GM21423 (cell line): ENCODE data around the gene BANP.
"Not testable (repeated sequence)": the region's sequence is repeated elsewhere in the genome, so short reads cannot be mapped to it uniquely, and the experiment has no call there.

Experiments used
- ATAC-seq: cut with Tn5 transposase; IDR thresholded peaks from one replicate; pipeline ENCODE4 v1.9.1; 2021; ENCODE audit warnings: mild to moderate bottlenecking, moderate library complexity; ENCODE audit not compliant: unreplicated experiment

Gene BANP

GRCh38 chr16:88025828-88026555 lies 74.8 kb downstream of the BANP start:
- not testable (repeated sequence) for ATAC-seq

- no peak for ATAC-seq
Observed at GRCh38 chr16:88026964-88027938, 76.0 kb downstream of the BANP start.

GRCh38 chr16:88028177-88028930 lies 77.1 kb downstream of the BANP start:
- ATAC-seq = not testable (repeated sequence)

GRCh38 chr16:88030498-88030897 lies 79.3 kb downstream of the BANP start:
- ATAC-seq = no peak

- not testable (repeated sequence) for ATAC-seq
Observed at GRCh38 chr16:88030961-88031360, 79.7 kb downstream of the BANP start.

- ATAC-seq = not testable (repeated sequence)
Observed at GRCh38 chr16:88033003-88033740, 81.9 kb downstream of the BANP start.

- ATAC-seq = no peak
Observed at GRCh38 chr16:88034770-88035169, 83.5 kb downstream of the BANP start.

- ATAC-seq = no peak
Observed at GRCh38 chr16:88035292-88035691, 84.1 kb downstream of the BANP start.

GRCh38 chr16:88035884-88036639 lies 84.8 kb downstream of the BANP start:
- ATAC-seq = not testable (repeated sequence)

GRCh38 chr16:88036640-88036996 lies 85.4 kb downstream of the BANP start:
- not testable (repeated sequence) for ATAC-seq

- not testable (repeated sequence) for ATAC-seq
Observed at GRCh38 chr16:88037359-88037758, 86.1 kb downstream of the BANP start.

- ATAC-seq = not testable (repeated sequence)
Observed at GRCh38 chr16:88037876-88038525, 86.8 kb downstream of the BANP start.

GRCh38 chr16:88038526-88038908 lies 87.3 kb downstream of the BANP start:
- not testable (repeated sequence) for ATAC-seq

- ATAC-seq = no peak
Observed at GRCh38 chr16:88039591-88039990, 88.4 kb downstream of the BANP start.

- ATAC-seq = not testable (repeated sequence)
Observed at GRCh38 chr16:88040196-88040876, 89.1 kb downstream of the BANP start.

- not testable (repeated sequence) for ATAC-seq
Observed at GRCh38 chr16:88040877-88041244, 89.6 kb downstream of the BANP start.

GRCh38 chr16:88041506-88041905 lies 90.3 kb downstream of the BANP start:
- not testable (repeated sequence) for ATAC-seq

GRCh38 chr16:88041986-88042562 lies 90.8 kb downstream of the BANP start:
- not testable (repeated sequence) for ATAC-seq
